HepG2 (cell line): Measurements from ENCODE around the gene CAMTA1. TPM values are rescaled to one million over a fixed set of nuclear protein-coding genes. Genes with fewer than 3 reads are reported as not detected.

Experiments
- ATAC-seq: fragments of 200-7000 bp; cut with Tn5 transposase; 3 replicates; pipeline ENCODE4 v1.9.1; 2020; ENCODE audit warnings: mild to moderate bottlenecking, moderate library complexity
- BruUV-seq: library from RNA; stranded (reverse); fragments of 400-500 nt; replicated peaks from 2 replicates; lab custom pipeline; 2021; lab: Mats Ljungman, UMichigan
- CTCF ChIA-PET: fragments of 300-600 bp; formaldehyde crosslinking; extraction: SDS; loops from one replicate; lab custom pipeline; 2021; ENCODE audit warnings: low total read pairs, inconsistent platforms, low intra/inter-chr PET ratio; lab: Yijun Ruan, JAX
- POLR2A ChIA-PET: fragments of 350-600 bp; sonication (Branson Sonifier 250); formaldehyde crosslinking; loops from one replicate; lab custom pipeline; 2020; ENCODE audit warnings: antibody characterized with exemption, inconsistent platforms; lab: Yijun Ruan, JAX
- DNase-seq: peaks from one replicate; pipeline ENCODE4 v3.0.0-alpha.2; 2015; ENCODE audit warnings: low spot score
- FAIRE-seq: peaks from 3 replicates; lab custom pipeline; 2011; peaks lifted over from hg19 to GRCh38; lab: Jason Lieb, UNC
- H2AFZ ChIP-seq: one replicate; pipeline ENCODE4 v1.6.1; 2011; ENCODE audit warnings: low read length, inconsistent platforms
- H3K27ac ChIP-seq: fragments of 300-600 bp; 3 replicates; pipeline ENCODE4 v1.8.0; 2011; ENCODE audit warnings: mixed run types, mild to moderate bottlenecking, mixed read lengths, low read length, inconsistent platforms; ENCODE audit not compliant: insufficient read depth; ENCODE audit errors: extremely low read length
- H3K27me3 ChIP-seq, 2 experiments: fragments of 200-600 bp in 1 of 2; 2 replicates in 1 of 2; 3 replicates in 1 of 2; pipeline versions ENCODE4 v1.6.0 to v1.8.0; 2011; ENCODE audit warnings: low read length in 2 of 2, mild to moderate bottlenecking in 2 of 2, moderate library complexity in 2 of 2, inconsistent platforms in 1 of 2; ENCODE audit not compliant: insufficient read depth in 2 of 2, control insufficient read depth in 1 of 2
- H3K36me3 ChIP-seq, 2 experiments: fragments of 200-600 bp in 1 of 2; replicated peaks in 1 of 2; 2 replicates in 1 of 2; 3 replicates in 1 of 2; pipeline versions ENCODE4 v1.5.1 to v1.8.0; 2011; ENCODE audit warnings: low read length in 2 of 2, inconsistent platforms in 1 of 2; ENCODE audit not compliant: insufficient read depth in 2 of 2, control insufficient read depth in 1 of 2
- H3K4me1 ChIP-seq: 2 replicates; pipeline ENCODE4 v1.5.1; 2012; ENCODE audit warnings: low read length, inconsistent platforms; ENCODE audit not compliant: insufficient read depth
- H3K4me2 ChIP-seq: 2 replicates; pipeline ENCODE4 v1.6.0; 2011; ENCODE audit warnings: low read depth, low read length, inconsistent platforms
- H3K4me3 ChIP-seq, 3 experiments: fragments of 200-600 bp in 1 of 3; sonication (generic), shearing (Covaris generic) in 1 of 3; replicated peaks in 1 of 3; 2 replicates each; pipeline ENCODE4 v1.5.1; 2011 to 2016; ENCODE audit warnings: low read length in 3 of 3, inconsistent platforms in 2 of 3, low read depth in 2 of 3, mild to moderate bottlenecking in 2 of 3, control low read depth in 1 of 3, mixed read lengths in 1 of 3; ENCODE audit not compliant: insufficient read depth in 1 of 3
- H3K79me2 ChIP-seq: one replicate; pipeline ENCODE4 v1.6.1; 2011; ENCODE audit warnings: low read length, inconsistent platforms; ENCODE audit not compliant: insufficient read depth
- H3K9ac ChIP-seq: 2 replicates; pipeline ENCODE4 v1.6.0; 2011; ENCODE audit warnings: mild to moderate bottlenecking, low read depth, low read length, inconsistent platforms; ENCODE audit not compliant: insufficient read depth
- H3K9me3 ChIP-seq: 2 replicates; pipeline ENCODE4 v1.5.1; 2012; ENCODE audit warnings: mild to moderate bottlenecking, low read length
- H4K20me1 ChIP-seq: 2 replicates; pipeline ENCODE4 v1.6.0; 2011; ENCODE audit warnings: inconsistent platforms, mild to moderate bottlenecking, low read length, moderate library complexity; ENCODE audit not compliant: insufficient read depth
- ATF7 ChIP-seq, 2 experiments: fragments of 450-650 bp in 1 of 2; sonication (generic) in 1 of 2; formaldehyde crosslinking in 1 of 2; IDR thresholded peaks; 2 replicates each; pipeline versions ENCODE4 v1.4.0 to v1.6.1; 2016 to 2020; ENCODE audit warnings: antibody characterized with exemption in 1 of 2, mild to moderate bottlenecking in 1 of 2, missing genetic modification reagents in 1 of 2
- CREB1 ChIP-seq, 2 experiments: fragments of 450-650 bp in 1 of 2; IDR thresholded peaks; 2 replicates each; pipeline ENCODE4 v1.6.1; 2016 to 2017; ENCODE audit warnings: control low read depth in 1 of 2, mild to moderate bottlenecking in 1 of 2, missing compliant biosample characterization in 1 of 2, missing genetic modification characterization in 1 of 2
- ZNF383 ChIP-seq: sonication (generic); formaldehyde crosslinking; IDR thresholded peaks from 2 replicates; pipeline ENCODE4 v1.4.0; 2020; ENCODE audit warnings: missing genetic modification reagents, mild to moderate bottlenecking, borderline replicate concordance
- ZNF441 ChIP-seq: sonication (generic); formaldehyde crosslinking; IDR thresholded peaks from 2 replicates; pipeline ENCODE4 v1.7.0; 2021; ENCODE audit warnings: missing genetic modification reagents, borderline replicate concordance
- ZNF614 ChIP-seq: IDR thresholded peaks from 2 replicates; pipeline ENCODE4 v1.6.1; 2018; ENCODE audit warnings: missing biosample characterization, missing genetic modification reagents, inconsistent platforms, borderline replicate concordance
- ZNF768 ChIP-seq: sonication (generic); formaldehyde crosslinking; IDR thresholded peaks from 2 replicates; pipeline ENCODE4 v1.4.0; 2020; ENCODE audit warnings: missing genetic modification reagents
- WGBS: methylation state at CpG from one replicate; pipeline ENCODE4 v1.1.6; 2017; ENCODE audit warnings: low lambda C conversion rate; 5-methylcytosine and 5-hydroxymethylcytosine counted together
- in situ Hi-C: cut with HindIII; loops from 2 replicates; pipeline ENCODE4 v1.10.0; 2017; ENCODE audit warnings: low pct_unique_long_range_greater_than_20kb; ENCODE audit not compliant: extremely low pct_ligation_motif_present
- intact Hi-C: fragments of 100-400 bp; cut with micrococcal nuclease; formaldehyde crosslinking; loops from one replicate; pipeline ENCODE4 v1.10.0; 2022; ENCODE audit not compliant: unreplicated experiment
- polyA plus RNA-seq, 8 experiments: library from polyadenylated mRNA; depleted of rRNA in 3 of 8; stranded (reverse) in 7 of 8; unstranded in 1 of 8; fragments of >200 nt; fragmentation: Illumina TruSeq in 4 of 8; extraction: Trizol in 4 of 8; gene quantifications; 2 replicates each; pipeline versions ENCODE4 v1.2.1 to v1.2.3, GENCODE V29; 2011 to 2016; ENCODE audit warnings: low read depth in 4 of 8, missing spikeins in 1 of 8, mixed read lengths in 1 of 8; ENCODE audit not compliant: insufficient read depth in 1 of 8
- total RNA-seq, 5 experiments: library from RNA; depleted of rRNA; stranded (reverse); fragments of >200 nt; fragmentation: Illumina TruSeq; extraction: Trizol; gene quantifications; 2 replicates each; pipeline ENCODE4 v1.2.3, GENCODE V29; 2016; ENCODE audit warnings: low read depth in 1 of 5
- TF ChIP-seq, protein P1 (sequence below): sonication (generic); formaldehyde crosslinking; IDR thresholded peaks from 2 replicates; pipeline ENCODE4 v1.4.0; 2020; ENCODE audit warnings: missing genetic modification reagents
- TF ChIP-seq, protein P2 (sequence below): IDR thresholded peaks from 2 replicates; pipeline ENCODE4 v1.6.1; 2018; ENCODE audit warnings: missing genetic modification reagents
- TF ChIP-seq, protein P3 (sequence below), 2 experiments: sonication (generic) in 1 of 2; formaldehyde crosslinking in 1 of 2; IDR thresholded peaks; 2 replicates each; pipeline versions ENCODE4 v1.5.1 to v1.6.1; 2011 to 2020; ENCODE audit warnings: borderline replicate concordance in 1 of 2, low read depth in 1 of 2, low read length in 1 of 2, mild to moderate bottlenecking in 1 of 2, missing genetic modification reagents in 1 of 2, moderate library complexity in 1 of 2

The CAMTA1 gene
- total and polyA plus RNA-seq, 2 of the 13 experiments (the other 11 are each of a cell fraction or from before 2014, with no cell fraction given) = 25.0 to 36.4 TPM

DNA sequence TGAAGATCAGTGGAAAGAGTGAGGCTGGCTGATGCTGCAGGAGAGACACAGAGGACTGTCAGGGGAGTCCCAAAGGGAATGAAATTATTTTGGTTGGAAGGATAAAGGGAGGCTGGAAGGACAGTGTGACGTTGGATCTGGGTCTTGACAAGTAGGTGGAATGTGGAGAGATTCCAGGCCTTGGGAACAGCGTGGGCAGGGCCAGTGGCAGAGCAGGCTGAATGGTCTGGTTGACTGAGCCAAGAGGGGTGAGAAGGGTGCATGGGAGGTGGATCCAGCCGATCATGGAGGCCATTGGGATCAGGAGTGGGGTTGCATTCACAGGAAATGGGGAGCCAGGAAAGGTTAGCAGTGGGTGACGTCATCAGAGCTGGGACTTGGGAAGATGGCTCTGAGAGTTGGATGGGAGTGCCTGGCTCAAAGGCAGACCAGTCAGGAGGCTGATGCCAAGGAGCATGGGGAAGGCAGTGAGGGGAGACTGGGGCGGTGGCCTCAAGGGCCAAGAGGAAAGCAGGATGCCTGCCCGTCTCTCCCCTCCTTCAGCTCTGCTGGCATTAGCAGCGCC, 839.6 kb downstream of the CAMTA1 start:
- BruUV-seq = no TSS peak
- ChIA-PET CTCF (no interaction called here), POLR2A (no interaction called here)
- Histone ChIP-seq H3K9ac (no peak overlapping the region), H3K27me3 (peaks cover 10 to 52% of the 10 kb centered on the region in 2 experiments; a peak in 4 of 5 replicates), H3K27ac (no peak overlapping the region), H3K4me2 (no peak overlapping the region), H3K4me1 (no peaks in the 10 kb centered on the region), H3K79me2 (no peaks in the 10 kb centered on the region), H2AFZ (no peak overlapping the region), H3K36me3 (no peaks in the 10 kb centered on the region), H4K20me1 (no peaks in the 10 kb centered on the region), H3K4me3 (no peak overlapping the region), H3K9me3 (no peaks in the 10 kb centered on the region)
- TF ChIP-seq CREB1 (IDR thresholded peaks at IDR 0.05) (peak; percentile 97), CREB1 (CRISPR knock-in tag; IDR thresholded peaks at IDR 0.05) (no peak), ATF7 (IDR thresholded peaks at IDR 0.05) (peak; percentile 99), ATF7 (CRISPR knock-in tag; IDR thresholded peaks at IDR 0.05) (no peak), ZNF614 (CRISPR knock-in tag) (no peak)
- no peak for DNase-seq
- no peak for ATAC-seq
- in situ Hi-C loops = loop anchor here (25.0 kb wide), 1 partner anchor 563 kb away; no protein-coding TSS in a partner anchor
- 9% methylated on average over 5 of the region's 7 CpGs for WGBS
- FAIRE-seq = no peak
- intact Hi-C loops = no loop called here

DNA sequence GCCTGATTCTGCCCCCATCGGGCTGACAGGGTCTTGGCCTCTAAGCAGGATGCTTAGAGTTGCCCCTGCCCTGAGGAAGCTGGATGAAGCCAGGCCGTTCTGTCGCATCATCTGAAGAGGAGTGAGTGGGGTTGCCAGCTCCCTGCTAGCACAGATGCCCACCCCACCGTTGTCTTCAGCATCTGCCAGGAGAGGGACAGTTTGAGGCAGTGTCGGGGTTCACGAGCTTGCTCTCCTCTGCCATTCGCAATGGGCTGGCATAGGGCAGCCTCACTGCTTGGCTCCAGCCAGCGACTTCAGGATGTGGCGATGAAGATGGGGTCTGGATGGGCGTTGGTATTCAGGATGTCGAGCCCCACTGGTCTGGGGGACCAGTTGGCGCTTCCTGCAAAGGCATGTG, 840.1 kb downstream of the CAMTA1 start:
- ATAC-seq (no peak), DNase-seq (no peak), FAIRE-seq (no peak)
- H3K9ac ChIP-seq = no peak overlapping the region
- no peaks in the 10 kb centered on the region for H3K36me3 ChIP-seq
- H3K79me2 ChIP-seq = no peaks in the 10 kb centered on the region
- H4K20me1 ChIP-seq = no peaks in the 10 kb centered on the region
- no peaks in the 10 kb centered on the region for H3K9me3 ChIP-seq
- no peak overlapping the region for H2AFZ ChIP-seq
- ChIA-PET POLR2A (no interaction called here), CTCF (no interaction called here)
- BruUV-seq = no TSS peak
- in situ Hi-C loops = loop anchor here (25.0 kb wide), 1 partner anchor 563 kb away; no protein-coding TSS in a partner anchor
- H3K4me3 ChIP-seq = no peak overlapping the region
- H3K4me1 ChIP-seq = no peaks in the 10 kb centered on the region
- H3K4me2 ChIP-seq = no peak overlapping the region
- H3K27me3 ChIP-seq = peaks cover 11 to 57% of the 10 kb centered on the region in 2 experiments; a peak in 4 of 5 replicates
- TF ChIP-seq, protein P1, sequence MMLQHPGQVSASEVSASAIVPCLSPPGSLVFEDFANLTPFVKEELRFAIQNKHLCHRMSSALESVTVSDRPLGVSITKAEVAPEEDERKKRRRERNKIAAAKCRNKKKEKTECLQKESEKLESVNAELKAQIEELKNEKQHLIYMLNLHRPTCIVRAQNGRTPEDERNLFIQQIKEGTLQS (CRISPR knock-in tag) = no peak
- TF ChIP-seq ZNF383 (CRISPR knock-in tag) (no peak), ZNF768 (CRISPR knock-in tag) (no peak), ZNF441 (CRISPR knock-in tag) (no peak)
- TF ChIP-seq, protein P2, sequence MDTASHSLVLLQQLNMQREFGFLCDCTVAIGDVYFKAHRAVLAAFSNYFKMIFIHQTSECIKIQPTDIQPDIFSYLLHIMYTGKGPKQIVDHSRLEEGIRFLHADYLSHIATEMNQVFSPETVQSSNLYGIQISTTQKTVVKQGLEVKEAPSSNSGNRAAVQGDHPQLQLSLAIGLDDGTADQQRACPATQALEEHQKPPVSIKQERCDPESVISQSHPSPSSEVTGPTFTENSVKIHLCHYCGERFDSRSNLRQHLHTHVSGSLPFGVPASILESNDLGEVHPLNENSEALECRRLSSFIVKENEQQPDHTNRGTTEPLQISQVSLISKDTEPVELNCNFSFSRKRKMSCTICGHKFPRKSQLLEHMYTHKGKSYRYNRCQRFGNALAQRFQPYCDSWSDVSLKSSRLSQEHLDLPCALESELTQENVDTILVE (CRISPR knock-in tag) = no peak
- TF ChIP-seq, protein P3, sequence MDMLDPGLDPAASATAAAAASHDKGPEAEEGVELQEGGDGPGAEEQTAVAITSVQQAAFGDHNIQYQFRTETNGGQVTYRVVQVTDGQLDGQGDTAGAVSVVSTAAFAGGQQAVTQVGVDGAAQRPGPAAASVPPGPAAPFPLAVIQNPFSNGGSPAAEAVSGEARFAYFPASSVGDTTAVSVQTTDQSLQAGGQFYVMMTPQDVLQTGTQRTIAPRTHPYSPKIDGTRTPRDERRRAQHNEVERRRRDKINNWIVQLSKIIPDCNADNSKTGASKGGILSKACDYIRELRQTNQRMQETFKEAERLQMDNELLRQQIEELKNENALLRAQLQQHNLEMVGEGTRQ (IDR thresholded peaks at IDR 0.05; ENCODE audit: low read depth, low read length) = no peak
- TF ChIP-seq, protein P3 (CRISPR knock-in tag; IDR thresholded peaks at IDR 0.05; ENCODE audit: borderline replicate concordance) = no peak
- intact Hi-C loops = no loop called here
- WGBS = 3% methylated on average over 6 of the region's 12 CpGs
- no peak overlapping the region for H3K27ac ChIP-seq
